Lung (tissue), 12 donors: ENCODE data around the gene PFN1. TPM values are rescaled to one million over a fixed set of nuclear protein-coding genes. Genes with fewer than 3 reads are reported as not detected.

Experiments
- ATAC-seq: fragments of 200-7000 bp; cut with Tn5 transposase; one replicate; pipeline ENCODE4 v1.9.1; 2020; ENCODE audit warnings: moderate number of reproducible peaks; ENCODE audit not compliant: insufficient read depth, low FRiP score
- DNase-seq, 3 donors: peaks; one replicate each; pipeline ENCODE4 v3.0.0-alpha.2; 2013 to 2017
- H3K27ac ChIP-seq, 2 donors: one replicate each; pipeline ENCODE4 v1.5.1; 2013; ENCODE audit warnings: mild to moderate bottlenecking in 2 of 2, moderate library complexity in 2 of 2, control low read depth in 1 of 2, inconsistent platforms in 1 of 2, low read depth in 1 of 2, low read length in 1 of 2
- H3K27me3 ChIP-seq, 3 donors: one replicate each; pipeline ENCODE4 v1.5.1; 2013; ENCODE audit warnings: low read length in 2 of 3; ENCODE audit not compliant: control insufficient read depth in 3 of 3, insufficient read depth in 3 of 3
- H3K36me3 ChIP-seq, 4 donors: one replicate each; pipeline ENCODE4 v1.5.1; 2013; ENCODE audit warnings: low read length in 4 of 4, mild to moderate bottlenecking in 1 of 4, moderate library complexity in 1 of 4; ENCODE audit not compliant: control insufficient read depth in 4 of 4, insufficient read depth in 4 of 4
- H3K4me1 ChIP-seq, 5 donors: one replicate each; pipeline ENCODE4 v1.5.1; 2013; ENCODE audit warnings: low read length in 5 of 5, mild to moderate bottlenecking in 2 of 5, moderate library complexity in 1 of 5; ENCODE audit not compliant: control insufficient read depth in 5 of 5, insufficient read depth in 5 of 5
- H3K4me3 ChIP-seq: one replicate; pipeline ENCODE4 v1.5.1; 2013; ENCODE audit warnings: mild to moderate bottlenecking, control low read depth, moderate library complexity
- H3K9ac ChIP-seq, 2 donors: one replicate each; pipeline ENCODE4 v1.5.1; 2013; ENCODE audit warnings: low read length in 2 of 2, control low read depth in 1 of 2; ENCODE audit not compliant: insufficient read depth in 1 of 2
- H3K9me3 ChIP-seq, 4 donors: one replicate each; pipeline ENCODE4 v1.5.1; 2013; ENCODE audit warnings: low read length in 3 of 4, mild to moderate bottlenecking in 1 of 4, moderate library complexity in 1 of 4; ENCODE audit not compliant: control insufficient read depth in 4 of 4, insufficient read depth in 3 of 4
- WGBS, 2 donors: extraction: QIAGEN DNeasy Blood & Tissue Kit; methylation state at CpG; one replicate each; pipeline ENCODE4 v1.1.7; 2013; 5-methylcytosine and 5-hydroxymethylcytosine counted together
- polyA plus RNA-seq, 2 donors: library from polyadenylated mRNA; stranded (reverse); fragments of 200-250 nt; gene quantifications; one replicate each; pipeline ENCODE4 v1.2.1, GENCODE V29; 2013
- total RNA-seq, 2 donors: library from RNA; depleted of rRNA in 1 of 2; stranded (reverse); fragments of >200 nt in 1 of 2; gene quantifications; one replicate each; pipeline ENCODE4 v1.2.1, GENCODE V29; 2014 to 2021
- TF ChIP-seq, protein P1 (sequence below): IDR thresholded peaks from 2 replicates; pipeline ENCODE4 v1.5.1; 2012; ENCODE audit warnings: mild to moderate bottlenecking; ENCODE audit errors: control extremely low read depth, extremely low read depth
- donor health status: control.
- donor health status: control.
- donor health status: Bipolar disorder and iron deficiency.
- donor health status: healthy.
- donor health status: DM: yes; HTN: yes; CAD: no.

The PFN1 gene
- total and polyA plus RNA-seq, 4 donors = 461 to 2,264 (median 749) TPM

DNA sequence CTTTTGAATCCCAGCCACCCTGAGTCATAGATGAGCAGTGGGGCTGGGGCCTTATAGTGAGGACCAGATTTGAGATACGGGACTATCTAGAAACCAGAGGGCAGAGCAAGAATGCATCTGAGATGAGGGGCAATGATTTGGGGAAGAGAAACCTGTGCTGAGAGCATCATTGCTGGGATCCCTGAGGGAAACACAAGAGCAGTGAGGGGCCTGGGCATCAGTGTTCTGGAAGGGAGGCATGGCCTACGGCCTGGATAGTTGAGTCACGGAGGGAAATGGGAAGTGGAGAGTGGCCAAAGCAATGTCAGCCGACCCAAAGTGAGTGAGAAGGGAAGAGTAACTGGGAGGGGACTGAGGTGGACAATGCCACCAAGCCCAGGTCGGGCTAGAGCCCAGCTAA is 34.0 kb upstream of the PFN1 start:
- Histone ChIP-seq H3K36me3 (peaks cover 9 to 30% (median 21%) of the 10 kb centered on the region in 4 donors), H3K4me3 (no peak overlapping the region), H3K9ac (no peak overlapping the region), H3K9me3 (no peaks in the 10 kb centered on the region), H3K4me1 (peaks cover 0 to 14% (median 6%) of the 10 kb centered on the region in 5 donors), H3K27me3 (no peaks in the 10 kb centered on the region), H3K27ac (no peak overlapping the region)
- TF ChIP-seq, protein P1, sequence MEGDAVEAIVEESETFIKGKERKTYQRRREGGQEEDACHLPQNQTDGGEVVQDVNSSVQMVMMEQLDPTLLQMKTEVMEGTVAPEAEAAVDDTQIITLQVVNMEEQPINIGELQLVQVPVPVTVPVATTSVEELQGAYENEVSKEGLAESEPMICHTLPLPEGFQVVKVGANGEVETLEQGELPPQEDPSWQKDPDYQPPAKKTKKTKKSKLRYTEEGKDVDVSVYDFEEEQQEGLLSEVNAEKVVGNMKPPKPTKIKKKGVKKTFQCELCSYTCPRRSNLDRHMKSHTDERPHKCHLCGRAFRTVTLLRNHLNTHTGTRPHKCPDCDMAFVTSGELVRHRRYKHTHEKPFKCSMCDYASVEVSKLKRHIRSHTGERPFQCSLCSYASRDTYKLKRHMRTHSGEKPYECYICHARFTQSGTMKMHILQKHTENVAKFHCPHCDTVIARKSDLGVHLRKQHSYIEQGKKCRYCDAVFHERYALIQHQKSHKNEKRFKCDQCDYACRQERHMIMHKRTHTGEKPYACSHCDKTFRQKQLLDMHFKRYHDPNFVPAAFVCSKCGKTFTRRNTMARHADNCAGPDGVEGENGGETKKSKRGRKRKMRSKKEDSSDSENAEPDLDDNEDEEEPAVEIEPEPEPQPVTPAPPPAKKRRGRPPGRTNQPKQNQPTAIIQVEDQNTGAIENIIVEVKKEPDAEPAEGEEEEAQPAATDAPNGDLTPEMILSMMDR = no peak
- ATAC-seq (no peak), DNase-seq (no peak)
- WGBS, 2 donors = 65% methylated on average over 5 of the region's 5 CpGs

DNA sequence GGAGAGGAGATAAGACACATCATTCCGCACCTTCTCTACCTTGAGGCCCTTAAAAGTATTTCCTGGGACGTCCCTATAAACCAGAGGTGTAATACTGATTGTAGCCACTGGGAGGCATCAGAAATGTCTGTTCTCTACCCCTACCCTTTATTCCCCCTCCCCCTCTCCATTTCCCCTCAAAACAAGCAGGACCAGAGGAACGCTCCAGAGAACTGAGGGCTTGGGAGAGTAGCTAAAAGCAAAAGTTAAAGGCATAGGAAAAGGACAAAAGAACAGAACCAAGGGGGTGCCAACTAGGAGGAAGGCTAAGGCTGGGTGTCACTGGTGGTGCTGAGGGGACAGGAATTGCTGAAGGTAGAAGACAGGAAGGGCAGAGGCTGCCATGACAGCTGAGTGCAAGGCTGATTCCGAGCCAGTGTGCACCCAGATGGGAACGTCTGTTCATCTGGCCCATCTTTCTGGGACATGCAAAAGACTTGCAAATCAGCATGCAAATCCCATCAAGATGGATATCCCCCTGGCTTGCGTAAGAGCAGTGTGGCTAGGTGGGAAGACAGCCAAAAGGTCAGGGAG is 32.4 kb upstream of the PFN1 start:
- Histone ChIP-seq H3K36me3 (peaks cover 14 to 36% (median 27%) of the 10 kb centered on the region in 4 donors), H3K9me3 (no peaks in the 10 kb centered on the region), H3K4me1 (peaks cover 0 to 6% (median 3%) of the 10 kb centered on the region in 5 donors), H3K4me3 (no peak overlapping the region), H3K27me3 (no peaks in the 10 kb centered on the region), H3K9ac (no peak overlapping the region), H3K27ac (no peak overlapping the region)
- TF ChIP-seq, protein P1 = peak; percentile 29
- WGBS, 2 donors = 40% methylated on average over 6 of the region's 6 CpGs
- ATAC-seq (no peak), DNase-seq (peak; percentile 46 to 86 (median 82))

DNA sequence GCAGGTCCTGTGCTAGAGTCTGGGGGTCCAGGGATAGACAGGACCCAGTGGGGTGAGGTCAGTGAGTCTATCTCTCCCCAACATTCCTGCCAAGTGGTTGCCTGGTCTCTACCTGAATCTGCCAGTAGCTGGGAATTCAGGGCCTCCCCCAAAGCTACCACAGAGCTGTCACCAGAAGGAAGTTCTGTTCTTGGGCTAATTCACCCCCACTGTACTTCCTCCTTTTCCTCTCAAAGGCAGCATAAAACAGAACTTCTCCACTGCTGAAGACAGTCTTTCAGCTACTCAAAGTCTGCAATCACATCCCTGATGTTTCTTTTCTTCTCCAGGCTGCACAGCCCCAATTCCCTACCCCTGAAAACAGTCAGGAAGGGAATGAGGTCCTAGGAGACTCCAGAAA is 30.4 kb upstream of the PFN1 start:
- Histone ChIP-seq H3K27ac (no peak overlapping the region), H3K4me3 (no peak overlapping the region), H3K27me3 (no peaks in the 10 kb centered on the region), H3K4me1 (peaks cover 2 to 6% (median 4%) of the 10 kb centered on the region in 5 donors), H3K9me3 (no peaks in the 10 kb centered on the region), H3K36me3 (peaks cover 14 to 45% (median 29%) of the 10 kb centered on the region in 4 donors), H3K9ac (no peak overlapping the region)
- DNase-seq = no peak
- TF ChIP-seq, protein P1 = no peak
- no peak for ATAC-seq
